Astrocyte (in vitro differentiated cells and primary cell): ENCODE data around the gene LRRC3.

Experiments used
- EZH2 ChIP-seq: IDR thresholded peaks from 2 replicates; pipeline ENCODE4 v1.6.1; 2012; ENCODE audit warnings: mild to moderate bottlenecking, low read length, inconsistent platforms; ENCODE audit not compliant: insufficient read depth
- TF ChIP-seq, protein P1 (sequence below): IDR thresholded peaks from 2 replicates; pipeline ENCODE4 v1.5.1; 2011; ENCODE audit warnings: low read depth, mild to moderate bottlenecking, inconsistent platforms, low read length, moderate library complexity; ENCODE audit not compliant: insufficient read depth

DNA sequence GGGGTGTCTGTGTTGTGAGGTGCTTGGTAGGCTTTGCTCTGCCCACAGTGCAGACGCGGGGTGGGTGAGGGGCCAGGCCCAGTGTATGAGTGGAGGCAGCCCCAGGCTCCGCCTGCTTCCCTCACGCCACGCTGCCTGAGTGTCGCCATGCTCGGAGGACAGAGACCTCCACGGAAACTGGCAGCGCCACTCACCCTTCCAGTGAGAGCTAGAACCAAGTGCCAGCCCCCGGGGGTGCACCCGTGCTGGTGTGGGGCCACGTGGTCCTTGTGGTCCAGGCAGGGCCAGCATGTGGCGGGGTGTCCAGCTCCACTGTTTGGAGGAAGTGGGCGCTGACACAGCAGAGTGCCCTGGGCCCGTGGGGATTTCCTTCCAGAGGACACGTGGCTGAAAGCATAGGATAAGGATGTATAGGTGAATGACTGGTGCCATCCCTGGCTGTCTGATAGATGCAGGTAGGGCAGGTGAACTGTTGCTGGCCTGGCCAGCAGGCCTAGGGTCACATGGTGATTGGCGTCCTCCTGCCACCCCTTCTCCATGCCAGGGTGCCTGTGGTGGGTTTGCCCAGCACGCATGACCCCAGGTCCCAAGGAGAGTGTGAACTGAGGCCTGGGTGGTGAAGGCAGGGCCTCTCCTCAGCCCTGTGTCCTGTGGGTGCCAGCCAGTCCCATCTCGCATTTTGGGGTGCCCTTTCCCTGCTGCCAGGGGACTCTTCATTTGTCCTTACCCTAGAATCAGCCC lies 3.8 kb downstream of the LRRC3 start:
- TF ChIP-seq, protein P1, sequence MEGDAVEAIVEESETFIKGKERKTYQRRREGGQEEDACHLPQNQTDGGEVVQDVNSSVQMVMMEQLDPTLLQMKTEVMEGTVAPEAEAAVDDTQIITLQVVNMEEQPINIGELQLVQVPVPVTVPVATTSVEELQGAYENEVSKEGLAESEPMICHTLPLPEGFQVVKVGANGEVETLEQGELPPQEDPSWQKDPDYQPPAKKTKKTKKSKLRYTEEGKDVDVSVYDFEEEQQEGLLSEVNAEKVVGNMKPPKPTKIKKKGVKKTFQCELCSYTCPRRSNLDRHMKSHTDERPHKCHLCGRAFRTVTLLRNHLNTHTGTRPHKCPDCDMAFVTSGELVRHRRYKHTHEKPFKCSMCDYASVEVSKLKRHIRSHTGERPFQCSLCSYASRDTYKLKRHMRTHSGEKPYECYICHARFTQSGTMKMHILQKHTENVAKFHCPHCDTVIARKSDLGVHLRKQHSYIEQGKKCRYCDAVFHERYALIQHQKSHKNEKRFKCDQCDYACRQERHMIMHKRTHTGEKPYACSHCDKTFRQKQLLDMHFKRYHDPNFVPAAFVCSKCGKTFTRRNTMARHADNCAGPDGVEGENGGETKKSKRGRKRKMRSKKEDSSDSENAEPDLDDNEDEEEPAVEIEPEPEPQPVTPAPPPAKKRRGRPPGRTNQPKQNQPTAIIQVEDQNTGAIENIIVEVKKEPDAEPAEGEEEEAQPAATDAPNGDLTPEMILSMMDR = no peak
- TF ChIP-seq EZH2 = no peak
